GM21447 (cell line): ENCODE data around the gene MAPK14.
A peak's percentile ranks its signal among the peaks of the same experiment; 100 is the strongest.

Source experiments
- ATAC-seq: cut with Tn5 transposase; IDR thresholded peaks from one replicate; pipeline ENCODE4 v1.9.1; 2021; ENCODE audit not compliant: unreplicated experiment

Gene MAPK14

DNA sequence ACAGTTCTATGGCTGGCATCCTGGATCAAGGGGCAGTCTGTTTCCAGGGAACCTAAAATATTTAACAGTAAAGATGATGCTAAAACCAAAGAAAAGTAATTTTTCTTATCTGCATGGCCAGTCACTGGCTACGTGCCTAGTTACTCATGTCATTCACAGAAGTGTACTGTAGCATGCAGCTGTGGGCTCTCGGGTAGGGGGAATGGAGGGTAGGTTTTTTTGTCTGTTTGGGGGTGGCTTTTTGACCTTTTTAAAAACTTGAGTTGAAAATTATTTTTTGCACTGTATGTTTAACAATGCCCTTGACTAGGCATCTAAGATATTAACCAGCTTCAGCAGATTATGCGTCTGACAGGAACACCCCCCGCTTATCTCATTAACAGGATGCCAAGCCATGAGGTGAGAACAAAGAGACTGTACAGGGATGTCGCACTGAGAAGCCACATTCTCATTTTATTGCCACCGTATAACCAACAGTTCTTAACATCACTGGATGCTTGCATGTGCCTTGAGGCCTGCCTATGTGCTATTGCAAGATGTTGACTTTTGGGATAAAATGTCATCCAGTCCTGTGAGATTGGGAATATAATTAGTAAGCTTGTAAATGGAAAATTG, 72.4 kb downstream of the MAPK14 start:
- no peak for ATAC-seq

DNA sequence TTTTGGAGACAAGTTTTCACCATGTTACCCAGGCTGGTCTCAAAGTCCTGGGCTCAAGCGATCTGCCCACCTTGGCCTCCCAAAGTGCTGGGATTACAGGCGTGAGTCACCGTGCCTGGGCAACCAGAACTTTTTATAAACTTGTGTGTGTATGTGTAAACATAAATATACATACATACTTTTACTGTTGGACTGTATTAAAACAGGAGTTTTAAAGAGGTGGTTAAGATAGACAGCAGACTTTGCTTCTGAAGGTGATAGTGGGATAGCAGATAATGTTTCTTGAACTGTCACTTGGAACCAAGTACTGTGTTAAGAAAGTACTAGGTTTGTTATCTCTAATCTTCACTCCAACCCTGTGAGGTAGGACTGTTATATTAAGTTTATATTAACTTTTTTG, 74.1 kb downstream of the MAPK14 start:
- ATAC-seq = no peak

GRCh38 chr6:36102853-36103252, 75.2 kb downstream of the MAPK14 start:
- ATAC-seq = no peak

GRCh38 chr6:36104836-36105235, 77.2 kb downstream of the MAPK14 start:
- ATAC-seq = no peak

DNA sequence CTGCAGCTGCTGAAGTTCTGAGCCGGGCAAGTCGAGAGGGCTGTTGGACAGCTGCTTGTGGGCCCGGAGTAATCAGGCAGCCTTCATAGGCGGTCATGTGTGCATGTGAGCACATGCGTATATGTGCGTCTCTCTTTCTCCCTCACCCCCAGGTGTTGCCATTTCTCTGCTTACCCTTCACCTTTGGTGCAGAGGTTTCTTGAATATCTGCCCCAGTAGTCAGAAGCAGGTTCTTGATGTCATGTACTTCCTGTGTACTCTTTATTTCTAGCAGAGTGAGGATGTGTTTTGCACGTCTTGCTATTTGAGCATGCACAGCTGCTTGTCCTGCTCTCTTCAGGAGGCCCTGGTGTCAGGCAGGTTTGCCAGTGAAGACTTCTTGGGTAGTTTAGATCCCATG, 81.5 kb downstream of the MAPK14 start:
- ATAC-seq = no peak

DNA sequence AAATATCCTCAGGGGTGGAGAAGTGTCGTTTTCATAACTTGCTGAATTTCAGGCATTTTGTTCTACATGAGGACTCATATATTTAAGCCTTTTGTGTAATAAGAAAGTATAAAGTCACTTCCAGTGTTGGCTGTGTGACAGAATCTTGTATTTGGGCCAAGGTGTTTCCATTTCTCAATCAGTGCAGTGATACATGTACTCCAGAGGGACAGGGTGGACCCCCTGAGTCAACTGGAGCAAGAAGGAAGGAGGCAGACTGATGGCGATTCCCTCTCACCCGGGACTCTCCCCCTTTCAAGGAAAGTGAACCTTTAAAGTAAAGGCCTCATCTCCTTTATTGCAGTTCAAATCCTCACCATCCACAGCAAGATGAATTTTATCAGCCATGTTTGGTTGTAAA, 82.4 kb downstream of the MAPK14 start:
- ATAC-seq = no peak

GRCh38 chr6:36110863-36111262, 83.3 kb downstream of the MAPK14 start:
- ATAC-seq = no peak

DNA sequence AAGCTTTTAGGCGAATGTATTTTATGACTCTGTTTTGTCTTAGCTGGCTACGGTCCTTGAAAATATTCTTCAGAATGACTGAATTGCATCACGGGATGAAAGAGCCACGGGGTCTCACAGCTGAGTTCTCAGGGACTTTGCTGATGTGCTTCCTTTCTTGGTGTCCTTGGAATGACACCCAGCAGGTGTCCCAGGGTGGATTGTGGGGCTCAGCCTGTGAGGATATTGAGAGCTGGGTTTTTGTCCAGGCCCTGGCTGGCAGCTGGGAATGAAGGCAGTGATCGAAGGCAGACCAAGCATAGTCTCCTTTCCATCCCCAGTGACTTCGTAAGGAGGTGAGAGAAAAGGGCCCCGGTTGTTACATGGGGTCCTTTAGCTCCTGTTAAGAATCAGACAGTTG, 83.9 kb downstream of the MAPK14 start:
- ATAC-seq = no peak

DNA sequence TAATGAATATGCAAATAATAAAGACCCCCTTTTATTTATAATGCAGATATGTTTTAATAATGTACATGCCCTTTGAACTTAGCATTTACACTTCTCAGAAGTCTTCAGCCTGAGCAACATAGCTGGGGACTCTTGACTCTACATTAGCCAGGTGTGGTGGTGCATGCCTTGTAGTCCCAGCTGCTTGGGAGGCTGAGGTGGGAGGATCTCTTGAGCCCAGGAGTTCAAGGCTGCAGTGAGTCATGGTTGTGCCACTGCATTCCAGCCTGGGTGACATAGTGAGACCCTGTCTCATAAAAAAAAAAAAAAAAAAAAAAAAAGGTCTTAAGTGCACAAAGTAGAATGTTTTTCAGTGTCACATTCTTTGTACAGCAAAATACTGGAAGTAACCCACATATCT, 85.4 kb downstream of the MAPK14 start:
- ATAC-seq = no peak

DNA sequence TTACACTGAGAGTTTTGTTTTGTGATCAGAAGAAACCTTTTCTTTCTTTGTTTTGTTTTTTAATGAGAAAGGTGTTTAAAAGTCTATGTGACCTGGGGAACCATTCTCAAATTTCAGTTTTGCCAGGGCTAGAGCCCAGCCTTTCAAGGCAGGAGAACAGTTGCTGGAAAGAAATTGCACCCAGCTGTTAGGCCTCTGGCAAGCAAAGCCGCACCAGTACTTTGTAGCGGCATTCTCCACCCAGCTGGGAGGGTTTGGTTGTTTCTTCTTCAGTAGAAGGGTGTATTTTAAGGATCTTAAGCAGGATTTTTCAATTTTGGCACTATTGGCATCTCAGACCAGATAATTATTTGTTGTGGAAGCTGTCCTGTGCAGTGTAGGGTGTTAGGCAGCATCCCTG, 86.1 kb downstream of the MAPK14 start:
- no peak for ATAC-seq

DNA sequence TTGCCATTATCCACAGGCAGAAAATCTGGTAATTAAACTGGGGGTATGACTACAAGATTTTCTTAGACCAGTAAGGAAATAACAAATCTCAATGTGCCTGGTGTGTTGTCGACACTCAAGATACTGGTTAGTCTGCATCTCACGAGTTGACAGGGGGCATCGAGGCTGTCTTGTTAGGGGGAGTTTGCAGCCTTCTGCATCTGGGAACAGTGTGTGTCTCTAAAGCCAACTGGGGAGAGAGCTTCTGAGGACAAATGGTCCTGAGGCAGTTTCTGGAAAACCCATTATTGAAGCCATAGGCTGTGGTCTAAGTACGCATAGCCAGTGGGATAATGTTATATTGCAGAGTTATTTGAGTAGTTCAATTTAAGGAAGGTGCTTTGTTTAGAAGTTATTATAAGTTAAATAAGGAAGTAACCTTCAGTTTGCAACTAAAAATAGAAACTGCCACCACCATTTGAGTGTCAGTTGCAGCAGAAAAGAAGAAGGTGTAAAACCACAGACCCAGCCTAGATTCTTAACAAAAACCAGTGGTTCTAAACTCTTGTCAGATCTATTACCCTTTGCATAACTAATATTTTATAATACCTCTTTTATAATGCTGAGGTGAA, 87.3 kb downstream of the MAPK14 start:
- ATAC-seq = no peak

DNA sequence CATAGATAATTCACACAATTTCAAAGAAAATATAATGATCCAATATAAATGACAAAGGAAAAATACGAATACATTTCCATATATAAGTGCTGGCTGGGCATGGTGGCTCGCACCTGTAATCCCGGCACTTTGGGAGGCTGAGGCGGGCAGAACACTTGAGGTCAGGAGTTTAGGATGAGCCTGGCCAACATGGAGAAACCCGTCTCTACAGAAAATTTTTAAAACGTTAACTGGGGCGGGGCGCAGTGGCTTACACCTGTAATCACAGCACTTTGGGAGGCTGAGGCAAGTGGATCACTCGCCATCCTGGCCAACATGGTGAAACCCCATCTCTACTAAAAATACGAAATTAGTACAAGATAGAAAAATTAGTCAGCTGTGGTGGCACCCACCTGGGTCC, 87.8 kb downstream of the MAPK14 start:
- ATAC-seq = no peak

DNA sequence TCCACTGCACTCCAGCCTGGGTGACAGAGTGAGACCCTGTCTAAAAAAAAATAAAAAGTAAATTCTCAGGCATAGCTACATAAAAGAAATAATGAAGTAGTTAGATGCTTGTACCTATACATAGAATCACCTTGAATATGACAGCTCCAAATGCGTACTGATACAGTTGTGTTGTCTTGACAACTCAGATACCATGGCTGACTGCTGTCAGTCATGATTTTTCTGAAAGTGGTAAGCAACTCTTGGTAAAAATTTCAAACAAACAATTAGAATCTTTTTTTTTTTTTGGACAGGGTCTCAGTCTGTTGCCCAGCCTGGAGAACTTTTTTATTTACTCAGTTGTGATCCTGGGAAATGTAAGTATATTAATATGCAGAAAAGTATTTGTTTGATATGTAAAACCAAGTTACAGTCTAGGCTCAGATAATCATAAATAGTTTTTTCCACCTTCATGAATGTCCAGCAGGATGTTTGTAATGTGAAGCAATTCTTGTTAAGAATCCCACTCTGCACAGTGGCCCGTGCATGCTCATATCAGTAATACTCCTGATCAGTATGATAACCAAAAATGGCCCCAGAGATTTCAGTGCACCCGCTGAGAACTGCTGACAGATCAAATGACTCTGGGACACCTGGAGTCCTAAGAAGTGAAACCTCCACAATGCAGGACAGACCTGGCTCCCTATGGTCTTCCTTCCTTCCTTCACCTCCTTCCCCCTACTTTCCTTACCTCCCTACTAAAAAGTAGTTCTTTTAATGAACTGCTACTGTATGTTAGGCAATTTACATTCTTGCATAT, 88.7 kb downstream of the MAPK14 start:
- ATAC-seq = no peak

GRCh38 chr6:36116943-36117342, 89.3 kb downstream of the MAPK14 start:
- no peak for ATAC-seq

- ATAC-seq = no peak
These were observed 90.3 kb downstream of the MAPK14 start for GRCh38 chr6:36117658-36118549.

DNA sequence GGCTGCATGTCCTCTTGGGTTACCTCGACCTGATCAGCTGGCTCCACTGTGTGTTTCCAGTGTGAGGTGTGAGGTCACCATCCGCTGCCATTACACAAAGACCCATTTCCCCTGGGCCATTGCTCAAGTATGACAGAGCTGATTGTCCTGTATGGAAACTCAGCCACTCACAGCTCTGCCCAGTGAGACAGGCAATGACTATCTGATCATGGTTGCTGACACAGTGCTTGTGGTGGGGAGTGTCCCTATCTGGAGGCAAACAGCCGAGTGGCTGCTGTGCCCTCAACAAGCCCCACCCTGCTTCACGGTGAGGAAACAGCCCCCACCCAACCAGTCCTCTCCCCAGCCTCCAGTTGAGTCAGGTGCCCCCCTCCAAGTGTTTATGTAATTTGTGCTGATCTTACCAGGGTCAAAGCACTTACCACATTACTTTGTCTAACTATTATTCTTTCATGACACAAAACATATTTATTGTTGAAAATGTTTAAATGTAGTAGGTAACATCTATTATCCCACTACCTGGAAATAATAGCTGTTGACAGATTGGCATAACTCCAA, 91.0 kb downstream of the MAPK14 start:
- no peak for ATAC-seq

DNA sequence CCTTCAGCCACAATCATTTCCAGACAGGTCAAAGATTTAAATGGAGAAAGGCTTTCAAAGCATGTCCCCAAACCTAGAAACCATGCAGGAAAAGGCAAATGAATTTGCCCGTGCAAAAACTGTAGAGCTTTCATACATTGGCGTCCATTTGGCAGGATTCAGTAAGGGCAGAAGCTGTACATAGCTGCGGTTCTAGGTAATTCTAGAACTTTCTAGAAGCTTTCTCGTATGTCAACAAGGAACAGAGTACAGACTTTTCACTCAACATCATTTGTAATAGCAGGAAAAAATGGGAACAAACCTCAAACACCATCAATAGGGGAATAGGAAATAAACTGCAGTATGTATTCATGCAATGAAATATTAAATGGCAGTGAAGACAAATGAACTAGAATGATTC, 91.6 kb downstream of the MAPK14 start:
- no peak for ATAC-seq

DNA sequence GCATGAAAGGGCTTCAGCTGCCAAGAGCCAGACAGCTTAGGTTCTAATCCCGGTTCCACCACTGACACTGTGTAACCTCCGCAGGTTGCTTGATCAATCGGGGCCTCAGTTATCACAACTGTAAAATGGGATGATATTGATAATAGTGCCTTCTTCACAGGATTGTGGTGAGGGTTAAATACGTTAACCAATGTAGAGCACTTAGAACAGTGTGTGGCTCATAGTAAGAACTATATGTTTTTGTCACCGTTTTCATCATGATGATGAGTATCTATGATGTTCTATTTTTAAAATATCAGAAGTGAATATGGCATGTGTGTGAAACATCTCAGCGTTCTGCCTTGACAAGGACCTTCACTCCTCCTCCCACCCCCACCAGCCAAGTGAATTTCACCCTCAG, 92.4 kb downstream of the MAPK14 start:
- ATAC-seq = no peak

DNA sequence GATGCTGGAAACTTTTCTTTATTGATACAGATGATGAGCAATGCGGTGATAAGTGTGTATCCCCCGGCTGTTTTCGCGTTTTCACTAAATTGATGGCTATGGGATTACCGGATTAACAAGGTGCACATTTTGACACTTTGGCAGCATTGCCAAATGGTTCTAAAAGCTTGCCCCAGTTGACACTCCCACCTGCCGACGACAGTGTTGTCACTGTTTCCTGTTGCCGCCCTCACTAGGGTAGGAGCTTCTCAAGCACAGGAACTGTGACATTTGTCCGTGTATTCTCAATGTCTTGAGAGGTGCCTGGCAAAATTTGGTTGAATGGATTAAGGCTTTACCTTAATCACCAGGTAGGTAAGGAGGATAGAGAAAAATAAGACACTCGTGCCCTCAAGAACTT, 92.9 kb downstream of the MAPK14 start:
- ATAC-seq = peak; percentile 50

DNA sequence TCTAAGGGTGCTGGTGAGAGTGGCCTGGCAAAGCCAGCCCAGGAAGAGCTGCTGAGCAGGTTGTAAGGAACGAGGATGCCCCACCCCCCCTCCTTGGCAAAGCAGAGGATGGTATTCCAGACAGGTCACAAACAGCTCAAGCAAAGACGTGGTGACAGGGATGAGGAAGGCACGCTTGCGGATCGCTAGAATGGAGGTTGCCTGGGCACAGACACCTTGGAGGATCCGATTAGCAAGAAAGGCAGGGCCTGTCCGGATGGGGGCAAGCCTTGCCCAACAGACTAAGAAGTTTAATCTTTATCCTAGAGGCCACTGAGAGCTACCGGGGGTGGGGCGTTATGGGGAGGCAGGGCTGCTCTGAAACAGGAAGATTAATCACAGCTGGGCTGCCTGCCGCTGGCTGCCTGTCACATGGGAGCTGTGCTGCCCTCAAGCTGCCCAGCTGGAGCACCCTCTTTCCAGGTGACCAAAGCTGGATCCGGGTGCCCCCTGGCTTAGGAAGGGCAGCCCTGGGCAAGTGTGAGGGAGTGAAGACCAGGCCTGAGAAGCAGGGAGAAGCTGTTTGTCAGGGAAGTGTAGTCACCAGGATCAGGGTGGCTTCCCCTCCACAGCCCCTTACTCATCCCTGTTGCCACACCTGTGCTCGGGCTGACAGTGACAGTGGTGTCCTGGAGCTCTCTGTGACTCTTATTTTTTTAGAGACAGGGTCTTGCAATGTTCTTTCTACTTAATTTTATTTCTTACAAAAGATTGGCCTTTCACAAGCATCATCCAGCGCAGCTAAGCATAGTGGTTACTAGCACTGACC, 93.6 kb downstream of the MAPK14 start:
- ATAC-seq = no peak
